GM12878 (cell line): ENCODE data around the gene CANX. TPM values are rescaled to one million over a fixed set of nuclear protein-coding genes. Genes with fewer than 3 reads are reported as not detected.

ENCODE experiments used
- ATAC-seq: fragments of 200-7000 bp; cut with Tn5 transposase; 3 replicates; pipeline ENCODE4 v1.9.1; 2020; ENCODE audit warnings: mild to moderate bottlenecking, moderate library complexity
- BruUV-seq: library from RNA; stranded (reverse); fragments of 400-500 nt; replicated peaks from 2 replicates; lab custom pipeline; 2021; lab: Mats Ljungman, UMichigan
- CTCF ChIA-PET: fragments of 300-600 bp; sonication (Branson Sonifier 250); formaldehyde crosslinking; extraction: SDS; loops from one replicate; lab custom pipeline; 2021; ENCODE audit warnings: inconsistent platforms; lab: Yijun Ruan, JAX
- POLR2A ChIA-PET: fragments of 350-600 bp; formaldehyde crosslinking; extraction: SDS; loops from one replicate; lab custom pipeline; 2021; ENCODE audit warnings: inconsistent platforms; lab: Charles Lee
- RAD21 ChIA-PET: fragments of 300-600 bp; sonication (Branson Sonifier 250); formaldehyde crosslinking; loops from one replicate; lab custom pipeline; 2023; ENCODE audit warnings: antibody characterized with exemption; ENCODE audit not compliant: unreplicated experiment; lab: Charles Lee
- SMC1A ChIA-PET: fragments of 300-600 bp; sonication (Branson Sonifier 250); formaldehyde crosslinking; loops from one replicate; lab custom pipeline; 2023; ENCODE audit not compliant: unreplicated experiment, uncharacterized antibody; lab: Charles Lee
- DNase-seq: peaks from one replicate; pipeline ENCODE4 v3.0.0-alpha.2; 2011; ENCODE audit warnings: low read depth, low spot score
- FAIRE-seq: peaks from 3 replicates; lab custom pipeline; 2011; peaks lifted over from hg19 to GRCh38; lab: Jason Lieb, UNC
- H2AFZ ChIP-seq: 2 replicates; pipeline ENCODE4 v1.6.0; 2011; ENCODE audit warnings: low read depth, low read length, control low read depth; ENCODE audit not compliant: control insufficient read depth
- H3K27ac ChIP-seq: 2 replicates; pipeline ENCODE4 v1.5.1; 2011; ENCODE audit warnings: control low read depth; ENCODE audit not compliant: control insufficient read depth, insufficient read depth
- H3K27me3 ChIP-seq, 2 experiments: replicated peaks in 1 of 2; 2 replicates each; pipeline versions ENCODE4 v1.6.0 to v1.6.1; 2011; ENCODE audit warnings: low read length in 1 of 2; ENCODE audit not compliant: control insufficient read depth in 2 of 2, insufficient read depth in 2 of 2
- H3K36me3 ChIP-seq, 2 experiments: 2 replicates each; pipeline ENCODE4 v1.5.1; 2011; ENCODE audit warnings: low read length in 1 of 2; ENCODE audit not compliant: control insufficient read depth in 2 of 2, insufficient read depth in 2 of 2
- H3K4me1 ChIP-seq: 2 replicates; pipeline ENCODE4 v1.6.1; 2011; ENCODE audit warnings: mild to moderate bottlenecking, low read length, moderate library complexity, mixed read lengths; ENCODE audit not compliant: control insufficient read depth, insufficient read depth
- H3K4me2 ChIP-seq: 2 replicates; pipeline ENCODE4 v1.6.0; 2011; ENCODE audit warnings: control low read depth; ENCODE audit not compliant: control insufficient read depth, insufficient read depth
- H3K4me3 ChIP-seq: fragments of 200-600 bp; sonication (generic); 2 replicates; pipeline ENCODE4 v1.5.1; 2016
- H3K79me2 ChIP-seq: 2 replicates; pipeline ENCODE4 v1.6.0; 2011; ENCODE audit warnings: low read length; ENCODE audit not compliant: control insufficient read depth, insufficient read depth
- H3K9ac ChIP-seq: 2 replicates; pipeline ENCODE4 v1.8.0; 2011; ENCODE audit warnings: low read length, control low read depth, mixed read lengths; ENCODE audit not compliant: control insufficient read depth, insufficient read depth
- H3K9me3 ChIP-seq: replicated peaks from 3 replicates; pipeline ENCODE4 v1.5.1; 2011; ENCODE audit warnings: mild to moderate bottlenecking, low read length; ENCODE audit not compliant: control insufficient read depth, insufficient read depth
- H4K20me1 ChIP-seq: 2 replicates; pipeline ENCODE4 v1.6.0; 2011; ENCODE audit not compliant: control insufficient read depth, insufficient read depth
- MYB ChIP-seq: fragments of 150-350 bp; IDR thresholded peaks from 2 replicates; pipeline ENCODE4 v1.6.1; 2014; ENCODE audit warnings: mild to moderate bottlenecking, low read depth, low read length, borderline replicate concordance
- RUNX3 ChIP-seq: IDR thresholded peaks from 2 replicates; pipeline ENCODE4 v1.6.1; 2012; ENCODE audit warnings: low read length, inconsistent platforms
- SPI1 ChIP-seq: IDR thresholded peaks from 2 replicates; pipeline ENCODE4 v1.6.1; 2011; ENCODE audit warnings: low read depth, mild to moderate bottlenecking, low read length, moderate library complexity, borderline replicate concordance; ENCODE audit not compliant: insufficient read depth
- WGBS: methylation state at CpG from one replicate; pipeline ENCODE4 v1.1.6; 2016; ENCODE audit warnings: low lambda C conversion rate; ENCODE audit not compliant: insufficient replicate concordance, insufficient coverage; ENCODE audit errors: missing lambda C conversion rate; 5-methylcytosine and 5-hydroxymethylcytosine counted together
- in situ Hi-C: fragments of 300-500 bp; cut with MboI; formaldehyde crosslinking; loops from 9 replicates; pipeline ENCODE4 v1.14.3; 2018; ENCODE audit warnings: mixed read lengths
- intact Hi-C: fragments of 100-400 bp; cut with micrococcal nuclease; formaldehyde crosslinking; loops from one replicate; pipeline ENCODE4 v1.14.2; 2022; ENCODE audit not compliant: unreplicated experiment
- polyA plus RNA-seq, 11 experiments: library from polyadenylated mRNA; depleted of rRNA in 4 of 11; unstranded in 6 of 11; stranded (reverse) in 5 of 11; fragments of >200 nt; fragmentation: Nextera tagmentation in 4 of 11; fragmentation: Illumina TruSeq in 1 of 11; extraction: Ambion mirVana in 4 of 11; extraction: Trizol in 1 of 11; gene quantifications; 1 replicate in 1 of 11; 2 replicates in 10 of 11; pipeline versions ENCODE4 v1.2.1 to v1.2.3, GENCODE V29; 2011 to 2016; ENCODE audit warnings: inconsistent platforms in 2 of 11, missing spikeins in 2 of 11, low read depth in 1 of 11
- total RNA-seq, 4 experiments: library from RNA; depleted of rRNA in 3 of 4; stranded (reverse); fragments of >200 nt in 3 of 4; fragmentation: Illumina TruSeq in 1 of 4; extraction: Trizol in 1 of 4; gene quantifications; 2 replicates each; pipeline versions ENCODE4 v1.2.1 to v1.2.3, GENCODE V29; 2013 to 2021
- TF ChIP-seq, protein P1 (sequence below): fragments of 450-650 bp; formaldehyde crosslinking; IDR thresholded peaks from 2 replicates; pipeline ENCODE4 v1.4.0; 2022; ENCODE audit warnings: mild to moderate bottlenecking, moderate library complexity

The CANX gene
- total and polyA plus RNA-seq, 10 of the 15 experiments (the other 5 are each of a cell fraction or from before 2014, with no cell fraction given) = 78.2 to 602 (median 412) TPM

DNA sequence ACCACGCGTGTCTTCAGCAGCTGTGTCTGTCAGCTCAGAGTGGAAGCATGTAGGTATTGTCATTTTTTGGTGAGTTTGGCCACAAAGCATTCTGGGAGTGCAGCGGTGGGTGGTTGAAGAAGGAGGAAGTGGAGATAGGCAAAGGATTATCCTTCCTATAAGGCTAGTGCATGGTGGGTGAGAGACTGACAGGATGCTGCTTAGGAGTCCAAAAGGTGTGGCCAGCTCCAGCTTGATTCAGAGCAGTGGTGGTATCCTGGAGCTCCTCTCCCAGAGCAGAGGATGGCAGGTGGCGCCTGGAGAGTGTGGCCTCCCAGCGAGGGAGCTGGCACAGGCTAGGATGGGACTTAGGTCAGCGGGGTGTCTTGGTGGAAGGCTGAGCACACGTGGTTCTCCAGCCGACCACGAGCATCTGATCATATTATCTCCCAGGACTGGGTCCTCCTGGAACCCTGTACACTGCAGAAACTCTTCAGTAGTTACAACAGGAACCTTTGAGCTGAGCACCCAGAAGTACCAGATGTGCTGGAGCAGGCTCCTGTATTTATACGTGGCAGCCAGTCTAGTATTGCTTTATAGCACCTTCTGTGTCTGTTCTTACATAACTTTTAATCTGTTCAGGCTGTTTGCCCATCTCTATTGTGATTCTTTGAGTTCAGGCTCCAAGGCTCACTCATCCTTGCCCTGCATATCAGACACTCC, 63.5 kb downstream of the CANX start:
- Histone ChIP-seq H2AFZ (no peak overlapping the region), H3K9ac (no peak overlapping the region), H3K36me3 (peaks cover 3 to 14% of the 10 kb centered on the region in 2 experiments; a peak in 3 of 4 replicates), H3K4me1 (peaks cover 30% of the 10 kb centered on the region), H3K27me3 (no peaks in the 10 kb centered on the region), H3K79me2 (peaks cover 40% of the 10 kb centered on the region), H3K4me3 (no peak overlapping the region), H3K27ac (peak overlapping the region; percentile 27), H3K4me2 (peak overlapping the region; percentile 30; the same call in 1 of the 2 replicates), H4K20me1 (peaks cover 4% of the 10 kb centered on the region; the same call in 1 of the 2 replicates), H3K9me3 (no peaks in the 10 kb centered on the region)
- POLR2A ChIA-PET = interaction anchor here (1.0 to 2.3 kb wide), 3 partner anchors 30 to 64 kb away, joined by 3 to 6 read pairs (median 5); partner anchors contain the start of genes MAML1 and SQSTM1
- DNase-seq = peak; percentile 12
- intact Hi-C loops (loop anchor here (5.0 to 10.0 kb wide), 2 partner anchors 35 to 213 kb away; no protein-coding TSS in a partner anchor), in situ Hi-C loops (no loop called here)
- SMC1A ChIA-PET = interaction anchor here (0.6 to 1.7 kb wide), 11 partner anchors 21 to 160 kb away, joined by 3 to 5 read pairs (median 3); partner anchors contain the start of genes LTC4S and MAML1
- WGBS = 37% methylated on average over 10 of the region's 10 CpGs
- peak; percentile 72 for ATAC-seq
- CTCF ChIA-PET = interaction anchor here (0.6 to 2.6 kb wide), 33 partner anchors 8 to 528 kb away, joined by 3 to 25 read pairs (median 5); partner anchors contain the start of genes LTC4S and MAML1
- no TSS peak for BruUV-seq
- TF ChIP-seq, protein P1, sequence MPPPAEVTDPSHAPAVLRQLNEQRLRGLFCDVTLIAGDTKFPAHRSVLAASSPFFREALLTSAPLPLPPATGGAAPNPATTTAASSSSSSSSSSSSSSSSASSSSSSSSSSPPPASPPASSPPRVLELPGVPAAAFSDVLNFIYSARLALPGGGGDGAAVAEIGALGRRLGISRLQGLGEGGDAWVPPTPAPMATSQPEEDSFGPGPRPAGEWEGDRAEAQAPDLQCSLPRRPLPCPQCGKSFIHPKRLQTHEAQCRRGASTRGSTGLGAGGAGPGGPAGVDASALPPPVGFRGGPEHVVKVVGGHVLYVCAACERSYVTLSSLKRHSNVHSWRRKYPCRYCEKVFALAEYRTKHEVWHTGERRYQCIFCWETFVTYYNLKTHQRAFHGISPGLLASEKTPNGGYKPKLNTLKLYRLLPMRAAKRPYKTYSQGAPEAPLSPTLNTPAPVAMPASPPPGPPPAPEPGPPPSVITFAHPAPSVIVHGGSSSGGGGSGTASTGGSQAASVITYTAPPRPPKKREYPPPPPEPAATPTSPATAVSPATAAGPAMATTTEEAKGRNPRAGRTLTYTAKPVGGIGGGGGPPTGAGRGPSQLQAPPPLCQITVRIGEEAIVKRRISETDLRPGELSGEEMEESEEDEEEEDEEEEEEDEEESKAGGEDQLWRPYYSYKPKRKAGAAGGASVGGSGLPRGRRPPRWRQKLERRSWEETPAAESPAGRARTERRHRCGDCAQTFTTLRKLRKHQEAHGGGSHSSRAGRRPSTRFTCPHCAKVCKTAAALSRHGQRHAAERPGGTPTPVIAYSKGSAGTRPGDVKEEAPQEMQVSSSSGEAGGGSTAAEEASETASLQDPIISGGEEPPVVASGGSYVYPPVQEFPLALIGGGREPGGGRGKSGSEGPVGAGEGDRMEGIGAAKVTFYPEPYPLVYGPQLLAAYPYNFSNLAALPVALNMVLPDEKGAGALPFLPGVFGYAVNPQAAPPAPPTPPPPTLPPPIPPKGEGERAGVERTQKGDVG (CRISPR knock-in tag) = no peak
- TF ChIP-seq RUNX3 = peak; percentile 32; the same call in 1 of the 2 replicates
- TF ChIP-seq MYB = no peak
- TF ChIP-seq SPI1 = peak; percentile 83
- no peak for FAIRE-seq
- RAD21 ChIA-PET = interaction anchor here (1.0 to 2.0 kb wide), 8 partner anchors 22 to 330 kb away, joined by 3 to 9 read pairs (median 6); partner anchors contain the start of genes HNRNPH1 and MAML1
